Measurements from ENCODE around the gene RAPGEF6. TPM values are rescaled to one million over a fixed set of nuclear protein-coding genes. Genes with fewer than 3 reads are reported as not detected.

Gene RAPGEF6, protein sequence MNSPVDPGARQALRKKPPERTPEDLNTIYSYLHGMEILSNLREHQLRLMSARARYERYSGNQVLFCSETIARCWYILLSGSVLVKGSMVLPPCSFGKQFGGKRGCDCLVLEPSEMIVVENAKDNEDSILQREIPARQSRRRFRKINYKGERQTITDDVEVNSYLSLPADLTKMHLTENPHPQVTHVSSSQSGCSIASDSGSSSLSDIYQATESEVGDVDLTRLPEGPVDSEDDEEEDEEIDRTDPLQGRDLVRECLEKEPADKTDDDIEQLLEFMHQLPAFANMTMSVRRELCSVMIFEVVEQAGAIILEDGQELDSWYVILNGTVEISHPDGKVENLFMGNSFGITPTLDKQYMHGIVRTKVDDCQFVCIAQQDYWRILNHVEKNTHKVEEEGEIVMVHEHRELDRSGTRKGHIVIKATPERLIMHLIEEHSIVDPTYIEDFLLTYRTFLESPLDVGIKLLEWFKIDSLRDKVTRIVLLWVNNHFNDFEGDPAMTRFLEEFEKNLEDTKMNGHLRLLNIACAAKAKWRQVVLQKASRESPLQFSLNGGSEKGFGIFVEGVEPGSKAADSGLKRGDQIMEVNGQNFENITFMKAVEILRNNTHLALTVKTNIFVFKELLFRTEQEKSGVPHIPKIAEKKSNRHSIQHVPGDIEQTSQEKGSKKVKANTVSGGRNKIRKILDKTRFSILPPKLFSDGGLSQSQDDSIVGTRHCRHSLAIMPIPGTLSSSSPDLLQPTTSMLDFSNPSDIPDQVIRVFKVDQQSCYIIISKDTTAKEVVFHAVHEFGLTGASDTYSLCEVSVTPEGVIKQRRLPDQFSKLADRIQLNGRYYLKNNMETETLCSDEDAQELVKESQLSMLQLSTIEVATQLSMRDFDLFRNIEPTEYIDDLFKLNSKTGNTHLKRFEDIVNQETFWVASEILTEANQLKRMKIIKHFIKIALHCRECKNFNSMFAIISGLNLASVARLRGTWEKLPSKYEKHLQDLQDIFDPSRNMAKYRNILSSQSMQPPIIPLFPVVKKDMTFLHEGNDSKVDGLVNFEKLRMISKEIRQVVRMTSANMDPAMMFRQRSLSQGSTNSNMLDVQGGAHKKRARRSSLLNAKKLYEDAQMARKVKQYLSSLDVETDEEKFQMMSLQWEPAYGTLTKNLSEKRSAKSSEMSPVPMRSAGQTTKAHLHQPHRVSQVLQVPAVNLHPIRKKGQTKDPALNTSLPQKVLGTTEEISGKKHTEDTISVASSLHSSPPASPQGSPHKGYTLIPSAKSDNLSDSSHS (N-terminal part only)
- 1 to 10 TPM; 3.7 to 9.1 (median 7.6) TPM for total RNA-seq
- long read RNA-seq, result 0 reads

DNA sequence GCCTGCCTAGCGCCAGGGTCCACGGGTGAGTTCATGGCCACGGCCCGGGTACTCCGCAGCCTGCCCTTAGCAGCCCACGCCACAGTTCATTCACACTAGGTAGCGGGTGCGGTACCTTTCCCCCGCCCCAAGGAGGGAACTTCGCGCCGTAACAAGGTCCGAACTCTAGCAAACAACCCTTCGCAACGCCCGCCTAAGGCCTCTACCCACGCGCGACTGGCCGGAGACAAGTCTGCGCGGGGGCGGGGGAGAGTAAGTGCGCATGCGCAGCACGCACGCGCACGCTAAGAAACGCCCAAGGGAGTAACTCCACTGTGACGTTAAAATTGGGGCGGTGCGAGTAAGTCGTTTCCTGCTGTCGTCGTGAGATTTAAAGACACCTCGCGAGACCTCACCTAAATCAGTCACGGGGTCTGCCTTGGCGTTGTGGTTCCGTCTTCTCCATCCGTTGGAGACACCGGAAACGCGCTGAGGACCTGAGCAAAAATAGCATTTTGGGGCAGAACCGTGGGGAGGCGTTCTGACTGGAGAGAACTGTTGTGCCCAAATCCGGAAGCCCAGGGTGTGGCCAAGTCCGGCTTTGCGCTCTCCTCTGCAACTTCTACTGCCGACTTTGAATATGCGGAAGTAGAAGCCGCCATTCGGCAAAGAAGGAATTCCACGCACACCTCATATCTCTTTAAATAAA, at the start of gene RAPGEF6:
TSS of gene RAPGEF6 (minus strand) at position 234 of the 688 bp plus-strand sequence. CDS start at position 35, 199 bp downstream.
- H3K9me3 ChIP-seq, result no peaks in the 10 kb centered on the region
- H3K36me3 ChIP-seq, result no peaks in the 10 kb centered on the region
- intact Hi-C loops (cut with DNase I), result no loop called here
- H3K27ac ChIP-seq, result peak within 1 kb of the TSS; percentile 93 to 99 (median 98)
- TF ChIP-seq, protein P1, sequence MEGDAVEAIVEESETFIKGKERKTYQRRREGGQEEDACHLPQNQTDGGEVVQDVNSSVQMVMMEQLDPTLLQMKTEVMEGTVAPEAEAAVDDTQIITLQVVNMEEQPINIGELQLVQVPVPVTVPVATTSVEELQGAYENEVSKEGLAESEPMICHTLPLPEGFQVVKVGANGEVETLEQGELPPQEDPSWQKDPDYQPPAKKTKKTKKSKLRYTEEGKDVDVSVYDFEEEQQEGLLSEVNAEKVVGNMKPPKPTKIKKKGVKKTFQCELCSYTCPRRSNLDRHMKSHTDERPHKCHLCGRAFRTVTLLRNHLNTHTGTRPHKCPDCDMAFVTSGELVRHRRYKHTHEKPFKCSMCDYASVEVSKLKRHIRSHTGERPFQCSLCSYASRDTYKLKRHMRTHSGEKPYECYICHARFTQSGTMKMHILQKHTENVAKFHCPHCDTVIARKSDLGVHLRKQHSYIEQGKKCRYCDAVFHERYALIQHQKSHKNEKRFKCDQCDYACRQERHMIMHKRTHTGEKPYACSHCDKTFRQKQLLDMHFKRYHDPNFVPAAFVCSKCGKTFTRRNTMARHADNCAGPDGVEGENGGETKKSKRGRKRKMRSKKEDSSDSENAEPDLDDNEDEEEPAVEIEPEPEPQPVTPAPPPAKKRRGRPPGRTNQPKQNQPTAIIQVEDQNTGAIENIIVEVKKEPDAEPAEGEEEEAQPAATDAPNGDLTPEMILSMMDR (IDR thresholded peaks at IDR 0.05), result peak in 1 of 4 donors; percentile 49
- peak; percentile 80 for TF ChIP-seq POLR2A (IDR thresholded peaks at IDR 0.05)
- H3K4me1 ChIP-seq, result peaks cover 0 to 6% (median 2%) of the 10 kb centered on the region in 4 donors
- WGBS (ENCODE audit: insufficient coverage, low coverage, low lambda C conversion rate, missing lambda C conversion rate), result 0% methylated on average over 13 of the region's 55 CpGs
- H3K27me3 ChIP-seq, result no peaks in the 10 kb centered on the region
- ATAC-seq (peak; percentile 91 to 95 (median 92)), DNase-seq (peak; percentile 96 to 98 (median 97))
- peak within 1 kb of the TSS; percentile 61 to 70 (median 62) for H3K4me3 ChIP-seq

DNA sequence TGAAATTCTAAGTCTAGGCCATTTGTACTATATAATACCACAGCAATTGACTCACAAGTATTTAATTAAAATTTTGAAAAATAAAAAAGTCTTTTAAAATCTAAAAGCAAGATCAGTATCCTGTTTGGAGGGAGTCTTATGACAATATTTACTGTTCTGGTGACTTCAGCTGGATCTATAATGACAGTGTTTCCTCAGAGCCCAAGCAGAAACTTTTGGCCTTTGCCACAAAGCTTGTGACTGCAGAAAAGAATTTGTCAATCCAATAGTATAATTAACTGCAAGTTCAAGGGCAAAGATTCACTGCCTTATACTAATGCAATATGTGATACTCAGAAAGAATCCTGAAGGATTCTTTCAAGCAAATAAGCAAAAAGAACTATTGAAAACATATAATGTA, 49.6 kb upstream of the RAPGEF6 start:
- no peaks in the 10 kb centered on the region for H3K36me3 ChIP-seq
- no peaks in the 10 kb centered on the region for H3K9me3 ChIP-seq
- H3K4me3 ChIP-seq, result no peak overlapping the region
- peak; percentile 85 to 96 (median 89) for ATAC-seq
- DNase-seq, result peak in 1 of 3 donors; percentile 55
- peak overlapping the region; percentile 23 to 75 (median 63) for H3K27ac ChIP-seq
- no peaks in the 10 kb centered on the region for H3K27me3 ChIP-seq
- intact Hi-C loops (cut with DNase I), result no loop called here
- peaks cover 0 to 27% (median 10%) of the 10 kb centered on the region in 4 donors for H3K4me1 ChIP-seq
- TF ChIP-seq, protein P1 (IDR thresholded peaks at IDR 0.05), result no peak
- TF ChIP-seq POLR2A (IDR thresholded peaks at IDR 0.05), result no peak

DNA sequence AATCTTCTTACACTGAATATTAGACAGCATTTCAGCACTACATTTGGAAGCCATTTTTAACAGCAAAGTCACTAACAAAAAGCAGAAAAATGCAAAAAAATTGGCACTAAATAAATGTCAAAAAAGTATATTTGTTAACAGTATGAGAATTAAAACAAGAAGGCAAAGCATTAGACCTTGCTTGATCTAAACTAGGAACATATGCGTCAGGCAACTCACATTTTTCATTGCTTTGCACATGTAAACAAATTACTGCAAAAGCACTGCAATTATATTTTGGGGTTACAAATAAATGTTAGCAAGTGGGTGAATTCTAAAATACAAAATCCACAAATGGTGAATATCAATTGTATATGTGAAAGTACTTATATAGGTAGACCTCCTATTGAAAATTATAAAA, 49.0 kb upstream of the RAPGEF6 start:
- ATAC-seq (no peak), DNase-seq (no peak)
- Histone ChIP-seq H3K4me3 (no peak overlapping the region), H3K27ac (peak overlapping the region in 2 of 3 donors; percentile 49 to 75), H3K36me3 (no peaks in the 10 kb centered on the region), H3K4me1 (peaks cover 0 to 27% (median 10%) of the 10 kb centered on the region in 4 donors), H3K9me3 (no peaks in the 10 kb centered on the region), H3K27me3 (no peaks in the 10 kb centered on the region)
- intact Hi-C loops (cut with DNase I), result no loop called here
- 36% methylated on average over 1 of the region's 1 CpG for WGBS (ENCODE audit: insufficient coverage, low coverage, low lambda C conversion rate, missing lambda C conversion rate)
- no peak for TF ChIP-seq POLR2A (IDR thresholded peaks at IDR 0.05)
- TF ChIP-seq, protein P1 (IDR thresholded peaks at IDR 0.05), result no peak

DNA sequence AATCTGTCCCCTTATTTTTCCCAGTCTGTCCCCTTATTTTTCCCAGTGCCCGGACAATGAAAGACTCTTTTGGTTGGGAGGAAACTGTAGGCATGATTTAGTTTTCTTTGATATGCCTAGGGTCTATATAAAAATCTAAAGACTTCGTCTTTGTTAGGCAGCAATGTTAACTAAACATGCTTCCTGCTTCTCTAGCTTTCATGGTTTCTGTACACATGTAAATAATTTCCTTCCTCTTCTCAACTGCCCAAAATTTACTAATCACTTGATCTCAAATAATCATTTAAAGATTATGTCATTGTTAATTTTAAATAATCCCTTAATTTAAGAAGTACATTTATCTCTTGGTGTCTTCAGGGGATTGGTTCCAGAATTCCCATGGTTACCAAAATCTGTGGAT, 47.8 kb upstream of the RAPGEF6 start:
- DNase-seq, result no peak
- no peak for ATAC-seq
- Histone ChIP-seq H3K4me1 (peaks cover 0 to 26% (median 10%) of the 10 kb centered on the region in 4 donors), H3K36me3 (peaks cover 0 to 5% (median 0%) of the 10 kb centered on the region in 4 donors), H3K9me3 (no peaks in the 10 kb centered on the region), H3K27me3 (no peaks in the 10 kb centered on the region), H3K4me3 (no peak overlapping the region), H3K27ac (no peak overlapping the region)
- WGBS (ENCODE audit: insufficient coverage, low coverage, low lambda C conversion rate, missing lambda C conversion rate), result 69% methylated on average over 2 of the region's 2 CpGs
- intact Hi-C loops (cut with DNase I), result no loop called here
- TF ChIP-seq, protein P1 (IDR thresholded peaks at IDR 0.05), result no peak
- no peak for TF ChIP-seq POLR2A (IDR thresholded peaks at IDR 0.05)

Measured in right lobe of liver (tissue), 6 donors.